Measurements from ENCODE around the gene NDUFAF3. TPM values are rescaled to one million over a fixed set of nuclear protein-coding genes. Genes with fewer than 3 reads are reported as not detected.

The NDUFAF3 gene
- total RNA-seq, 1 donor from 2014 or later = 67.0 TPM

- DNase-seq (ENCODE audit: extremely low spot score, unreplicated experiment) = no peak
- no peak overlapping the region for H3K27ac Mint-ChIP-seq
- no peaks in the 10 kb centered on the region for H3K9me3 Mint-ChIP-seq
These were observed 24.8 kb upstream of the NDUFAF3 start for GRCh38 chr3:48997102-48997635.

DNA sequence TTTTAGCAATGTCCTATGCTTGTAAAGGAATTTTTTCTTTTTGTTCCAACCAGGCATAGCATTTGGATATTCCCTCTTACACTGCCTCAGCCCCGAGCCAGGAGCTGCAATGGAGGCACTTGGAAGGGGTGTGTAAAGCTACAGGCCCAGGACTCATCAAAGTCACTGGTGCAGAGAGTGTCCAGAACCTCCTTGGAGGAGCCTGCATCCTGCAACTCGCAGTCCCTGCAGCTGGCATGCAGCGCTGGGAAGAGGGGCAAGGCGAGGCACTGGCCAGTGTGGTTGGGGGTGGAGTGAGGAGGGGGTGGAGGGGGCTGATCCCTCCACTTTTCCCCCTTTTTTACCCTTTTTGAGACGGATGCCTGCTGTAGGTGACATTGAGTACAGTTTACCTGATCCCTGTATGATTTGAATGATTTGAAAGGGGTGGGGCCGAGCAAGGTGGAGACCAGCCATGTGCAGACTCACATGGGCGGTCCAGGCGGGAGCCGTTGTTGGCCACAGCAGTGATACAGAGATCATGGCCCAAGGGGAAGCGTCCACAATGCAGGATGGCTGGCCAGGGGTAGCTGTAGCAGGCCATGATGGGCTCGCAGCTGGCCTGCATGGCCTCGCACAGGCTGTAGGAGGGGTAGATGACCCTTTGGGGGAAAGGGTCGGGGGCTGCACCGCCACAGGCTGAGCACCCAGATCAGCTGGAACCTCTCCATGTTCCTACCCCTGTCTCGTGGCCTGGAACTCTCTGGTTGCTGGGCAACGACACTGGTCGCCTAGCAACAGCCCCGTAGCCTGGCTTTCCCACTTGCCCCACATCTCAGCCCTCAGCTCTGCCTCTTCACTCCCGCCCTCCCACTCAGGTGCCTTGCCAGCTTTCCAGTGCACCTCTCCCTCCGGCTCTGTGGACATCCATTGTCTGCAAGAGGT is 23.9 kb upstream of the NDUFAF3 start:
- Mint-ChIP-seq H3K36me3 (no peaks in the 10 kb centered on the region), H3K27me3 (no peaks in the 10 kb centered on the region), H3K9me3 (no peaks in the 10 kb centered on the region), H3K4me1 (ENCODE audit: unreplicated experiment) (peaks cover 6% of the 10 kb centered on the region), H3K4me3 (no peak overlapping the region), H3K27ac (no peak overlapping the region)
- TF ChIP-seq CTCF (conservative IDR thresholded peaks at IDR 0.05) = no peak
- DNase-seq (ENCODE audit: extremely low spot score, unreplicated experiment) = no peak

More at GRCh38 chr3:48997102-48997635, 24.8 kb upstream of the NDUFAF3 start:
- H3K4me3 Mint-ChIP-seq = no peak overlapping the region
- H3K27me3 Mint-ChIP-seq = no peaks in the 10 kb centered on the region
- H3K36me3 Mint-ChIP-seq = no peaks in the 10 kb centered on the region
- H3K4me1 Mint-ChIP-seq (ENCODE audit: unreplicated experiment) = peaks cover 6% of the 10 kb centered on the region
- TF ChIP-seq CTCF (conservative IDR thresholded peaks at IDR 0.05) = no peak

DNA sequence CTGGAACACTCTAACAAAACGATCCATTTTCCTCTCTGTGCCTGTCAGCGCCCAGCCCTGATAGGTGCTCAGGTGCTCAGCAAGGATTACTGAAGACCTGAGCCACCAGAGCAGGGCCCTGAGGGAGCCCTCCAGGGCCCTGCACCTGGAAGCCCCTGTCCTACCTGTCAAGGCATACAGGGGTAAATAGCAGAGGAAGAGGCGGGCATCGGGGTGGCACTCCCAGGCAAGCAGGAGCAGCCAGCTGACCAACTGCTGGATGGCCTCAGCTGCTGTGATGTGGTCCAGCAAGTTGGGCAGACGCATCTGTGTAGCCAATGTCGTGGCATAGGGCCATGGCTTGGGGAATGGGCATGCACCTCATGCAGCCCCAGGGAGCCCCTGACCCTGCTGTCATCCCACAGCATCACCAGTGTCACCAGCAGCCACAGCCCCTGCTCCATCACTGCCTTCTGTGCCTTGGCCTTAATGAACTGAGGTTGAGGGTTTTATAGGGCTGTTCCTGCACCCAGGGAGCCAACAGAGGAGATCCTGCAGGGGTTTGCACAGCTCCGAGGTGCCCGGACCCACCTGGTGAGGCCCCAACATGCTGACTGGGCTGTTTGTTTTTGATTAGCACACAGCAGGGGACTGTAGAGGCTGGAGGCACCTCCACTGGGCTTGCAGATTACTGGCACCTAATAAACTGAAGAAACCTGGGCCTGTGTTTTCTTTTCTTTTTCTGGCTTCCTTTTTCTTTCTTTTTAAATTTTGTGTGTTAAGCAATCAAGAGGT is 22.6 kb upstream of the NDUFAF3 start:
- Mint-ChIP-seq H3K27ac (peak overlapping the region; percentile 83), H3K4me3 (no peak overlapping the region), H3K9me3 (no peaks in the 10 kb centered on the region)

GRCh38 chr3:49001155-49001554 is 20.8 kb upstream of the NDUFAF3 start:
- H3K27ac Mint-ChIP-seq = no peak overlapping the region
- TF ChIP-seq CTCF (conservative IDR thresholded peaks at IDR 0.05) = peak; percentile 22
- H3K9me3 Mint-ChIP-seq = no peaks in the 10 kb centered on the region
- H3K4me3 Mint-ChIP-seq = no peak overlapping the region
- H3K27me3 Mint-ChIP-seq = no peaks in the 10 kb centered on the region
- no peaks in the 10 kb centered on the region for H3K36me3 Mint-ChIP-seq
- DNase-seq (ENCODE audit: extremely low spot score, unreplicated experiment) = no peak
- H3K4me1 Mint-ChIP-seq (ENCODE audit: unreplicated experiment) = peaks cover 6% of the 10 kb centered on the region

More for the DNA sequence above, 22.6 kb upstream of the NDUFAF3 start:
- no peak for DNase-seq (ENCODE audit: extremely low spot score, unreplicated experiment)
- no peaks in the 10 kb centered on the region for H3K27me3 Mint-ChIP-seq
- H3K4me1 Mint-ChIP-seq (ENCODE audit: unreplicated experiment) = peaks cover 6% of the 10 kb centered on the region
- no peak for TF ChIP-seq CTCF (conservative IDR thresholded peaks at IDR 0.05)
- no peaks in the 10 kb centered on the region for H3K36me3 Mint-ChIP-seq

- no peaks in the 10 kb centered on the region for H3K9me3 Mint-ChIP-seq
- no peak for TF ChIP-seq CTCF (conservative IDR thresholded peaks at IDR 0.05)
- H3K4me1 Mint-ChIP-seq (ENCODE audit: unreplicated experiment) = peaks cover 22% of the 10 kb centered on the region
- peaks cover 11% of the 10 kb centered on the region for H3K36me3 Mint-ChIP-seq
- no peak overlapping the region for H3K4me3 Mint-ChIP-seq
- peak overlapping the region; percentile 23 for H3K27ac Mint-ChIP-seq
- DNase-seq (ENCODE audit: extremely low spot score, unreplicated experiment) = no peak
- H3K27me3 Mint-ChIP-seq = no peaks in the 10 kb centered on the region
These were observed 17.3 kb upstream of the NDUFAF3 start for GRCh38 chr3:49004352-49005302.
